ENCODE results near the gene AUTS2. TPM values are rescaled to one million over a fixed set of nuclear protein-coding genes. Genes with fewer than 3 reads are reported as not detected.
"Not testable (repeated sequence)": the region's sequence is repeated elsewhere in the genome, so short reads cannot be mapped to it uniquely, and the experiment has no call there.

AUTS2 gene
- polyA plus RNA-seq, 1 donor, result 110 TPM

DNA sequence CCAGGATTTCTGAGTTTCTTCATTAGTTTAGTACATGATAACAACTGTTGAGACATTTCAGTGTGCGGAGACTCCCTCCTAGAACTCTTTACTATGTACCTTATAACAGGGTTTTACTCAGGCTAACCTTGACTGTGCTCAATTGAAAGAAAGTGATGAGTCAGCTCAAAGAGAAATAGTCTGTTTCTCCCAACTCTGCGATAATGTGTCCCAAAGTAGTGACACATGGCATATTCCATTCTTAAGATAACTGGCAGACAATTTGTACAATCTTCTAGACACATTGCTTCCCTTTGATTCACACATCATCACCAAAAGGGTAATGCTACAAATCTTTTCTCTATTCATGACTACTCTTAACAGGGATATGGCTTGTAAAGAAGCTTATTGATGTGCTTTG lies 645.2 kb downstream of the AUTS2 start:
- DNase-seq, result no peak

DNA sequence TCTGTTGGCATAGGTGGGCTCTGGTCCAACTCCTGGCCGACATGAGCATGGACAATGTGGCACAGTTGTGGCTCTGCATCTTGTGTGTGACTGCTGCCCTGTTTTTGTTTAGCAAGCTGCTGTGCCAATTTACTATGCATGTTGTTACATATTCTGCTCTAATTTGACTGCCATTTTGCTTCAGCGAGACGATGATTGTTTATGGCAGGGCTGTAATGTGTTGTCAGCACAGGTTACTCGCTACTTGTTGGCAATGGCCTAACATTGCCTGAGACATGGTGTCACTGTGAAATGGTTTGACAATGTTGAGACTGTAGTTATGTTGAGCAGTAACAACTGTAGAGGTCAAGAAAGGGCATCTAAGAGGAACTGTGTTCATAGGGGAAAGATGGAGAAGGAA lies 659.6 kb downstream of the AUTS2 start:
- DNase-seq, result no peak

- DNase-seq, result no peak
Measured at GRCh38 chr7:70259502-70259901, 661.2 kb downstream of the AUTS2 start.

- DNase-seq, result no peak
Measured at GRCh38 chr7:70263471-70264255, 665.4 kb downstream of the AUTS2 start.

DNA sequence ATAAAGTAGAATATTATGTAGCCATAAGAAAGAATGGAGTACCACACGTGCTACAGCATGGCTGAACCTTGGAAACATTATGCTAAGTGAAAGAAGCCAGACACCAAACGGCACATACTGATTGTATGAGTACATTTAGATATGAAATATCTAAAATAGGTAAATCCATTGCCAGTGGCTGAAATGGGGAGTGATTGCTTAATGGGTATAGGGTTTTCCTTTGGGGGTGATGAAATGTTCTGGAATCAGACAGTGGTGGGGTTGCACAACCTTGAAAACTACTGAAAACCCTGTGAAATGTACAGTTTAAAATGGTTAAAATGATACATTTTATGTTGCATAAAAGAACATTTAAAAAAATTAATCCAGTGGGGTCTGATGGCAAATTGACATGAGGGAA lies 667.9 kb downstream of the AUTS2 start:
- DNase-seq, result no peak

DNA sequence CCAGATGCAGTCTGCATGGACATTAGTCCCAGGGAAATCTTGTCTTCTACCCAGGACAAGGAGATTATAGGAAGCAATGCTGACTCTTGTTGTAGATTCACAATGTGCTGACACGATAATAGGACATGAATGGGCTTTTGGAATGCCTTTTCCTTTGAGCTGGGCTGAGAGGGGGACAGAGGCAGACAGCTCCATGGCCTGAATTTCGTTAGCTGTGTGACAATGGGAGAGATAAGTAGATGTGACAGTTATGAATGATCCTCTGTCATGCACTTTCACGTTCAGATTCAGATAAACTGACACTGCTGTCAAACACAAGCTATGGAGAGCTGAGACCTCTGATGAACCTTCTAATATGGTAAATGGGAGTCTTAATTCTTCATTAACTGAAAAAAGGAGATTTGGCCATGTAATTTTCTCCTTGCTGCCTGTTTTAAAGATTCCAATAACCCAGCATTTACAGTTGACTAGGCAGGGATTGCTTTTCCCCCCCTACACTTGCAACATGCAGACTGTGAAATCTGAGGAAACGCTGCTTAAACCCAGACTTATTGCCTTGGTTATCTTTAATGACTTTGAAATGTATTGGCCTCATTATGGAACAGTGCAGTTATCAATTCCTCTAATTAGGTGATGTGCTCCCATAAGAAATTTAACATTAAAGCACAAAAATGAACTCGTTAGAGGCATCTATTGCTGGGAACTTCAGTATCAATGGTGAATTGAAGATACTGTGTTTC lies 669.3 kb downstream of the AUTS2 start:
- no peak for DNase-seq

- DNase-seq, result no peak
Measured at GRCh38 chr7:70268179-70268578, 669.9 kb downstream of the AUTS2 start.

DNA sequence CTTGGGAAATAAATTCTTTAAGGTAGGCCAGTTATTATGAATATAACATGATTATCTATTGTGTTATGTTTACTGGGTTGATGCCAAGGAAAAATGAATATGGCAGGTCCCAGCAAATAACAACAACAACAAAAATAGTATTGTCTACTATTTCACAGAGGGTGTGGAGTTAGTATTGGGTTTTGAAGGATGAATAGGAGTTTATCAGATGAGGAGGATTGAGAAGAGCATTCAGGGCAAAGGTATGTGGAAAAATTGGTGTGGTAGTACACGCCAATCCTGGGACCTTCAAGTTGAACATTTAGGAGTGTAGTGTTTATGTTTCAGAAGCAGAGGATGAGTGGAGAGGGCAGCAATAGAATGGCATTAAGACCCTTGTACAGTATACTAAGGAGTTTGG lies 671.9 kb downstream of the AUTS2 start:
- no peak for DNase-seq

GRCh38 chr7:70271617-70272081 lies 673.4 kb downstream of the AUTS2 start:
- peak; percentile 21 for DNase-seq

DNA sequence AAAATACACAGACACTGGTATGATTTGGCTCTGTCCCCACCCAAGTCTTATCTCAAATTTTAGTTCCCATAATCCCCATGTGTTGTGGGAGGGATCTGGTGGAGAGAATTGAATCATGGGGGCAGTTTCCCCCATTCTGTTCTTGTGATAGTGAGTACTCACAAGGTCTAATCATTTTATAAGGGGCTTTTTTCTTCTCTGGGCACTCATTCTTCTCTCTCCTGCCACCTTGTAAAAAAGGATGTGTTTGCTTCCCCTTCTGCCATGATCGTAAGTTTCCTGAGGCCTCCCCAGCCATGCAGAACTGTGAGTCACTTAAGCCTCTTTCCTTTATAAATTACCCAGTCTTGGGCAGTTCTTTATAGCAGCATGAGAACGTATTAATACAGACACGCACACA lies 677.3 kb downstream of the AUTS2 start:
- DNase-seq, result not testable (repeated sequence)

DNA sequence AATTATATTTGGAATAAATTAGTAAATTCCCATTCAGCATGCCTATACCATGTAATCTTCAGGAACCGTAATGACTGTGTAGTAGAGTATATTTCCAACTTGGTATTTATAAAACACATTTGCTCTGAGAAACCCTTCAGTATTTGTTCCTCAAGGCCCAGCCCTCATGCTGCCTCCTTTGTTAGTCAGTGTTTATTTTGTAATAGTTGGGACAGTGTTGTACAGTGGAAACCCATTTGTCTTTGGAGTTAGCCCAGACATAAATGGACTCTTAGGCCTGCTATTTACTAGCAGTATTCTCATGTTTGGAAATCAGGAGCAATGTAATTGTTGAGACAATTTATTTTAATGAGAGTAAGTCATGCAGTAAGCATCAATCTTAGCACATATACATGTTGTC lies 686.9 kb downstream of the AUTS2 start:
- no peak for DNase-seq

DNA sequence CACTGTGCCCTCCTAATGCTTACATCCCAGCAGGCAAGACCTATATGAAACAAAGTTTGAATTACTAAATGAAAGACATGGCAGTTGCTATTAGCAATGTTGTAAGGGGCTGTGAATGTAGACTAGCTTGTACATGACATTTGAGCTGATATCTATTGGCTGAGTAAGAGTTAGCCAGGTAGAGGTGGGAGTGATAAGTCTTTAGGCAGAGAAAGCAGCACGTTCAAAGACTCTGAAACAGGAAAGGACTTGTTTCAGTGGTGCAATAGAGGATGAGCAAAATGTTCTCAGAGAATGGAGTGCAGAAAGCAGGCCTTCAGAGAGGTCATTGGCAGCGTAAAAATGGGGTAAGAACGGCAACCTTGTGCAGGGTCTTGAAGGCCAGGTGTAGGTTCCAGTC lies 687.6 kb downstream of the AUTS2 start:
- DNase-seq, result no peak

GRCh38 chr7:70288781-70289456 lies 690.6 kb downstream of the AUTS2 start:
- no peak for DNase-seq

DNA sequence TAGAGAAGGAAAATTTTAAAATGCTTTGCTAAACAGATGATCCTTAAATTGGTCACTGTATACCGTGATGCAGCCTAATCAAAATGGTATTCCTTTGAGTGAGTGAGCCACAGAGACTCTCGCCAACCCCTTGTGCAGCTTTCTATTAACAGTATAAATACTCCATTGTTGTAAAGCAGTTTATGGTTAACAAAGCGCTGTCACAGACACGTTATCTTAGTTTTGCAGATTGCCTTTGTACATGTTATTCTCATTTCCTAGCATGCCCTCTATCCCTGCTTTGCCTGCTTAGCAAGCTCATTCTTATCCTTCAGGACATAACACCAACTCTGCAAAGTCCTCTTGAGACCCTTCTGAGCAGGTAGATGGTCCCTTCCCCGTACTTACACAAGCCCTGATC lies 694.4 kb downstream of the AUTS2 start:
- no peak for DNase-seq

GRCh38 chr7:70294211-70294911 lies 696.1 kb downstream of the AUTS2 start:
- DNase-seq, result no peak

GRCh38 chr7:70298780-70299471 lies 700.7 kb downstream of the AUTS2 start:
- no peak for DNase-seq

GRCh38 chr7:70299472-70299807 lies 701.2 kb downstream of the AUTS2 start:
- no peak for DNase-seq

- DNase-seq, result no peak
Measured at GRCh38 chr7:70301673-70302185, 703.5 kb downstream of the AUTS2 start.

- DNase-seq, result no peak
Measured at GRCh38 chr7:70303309-70303708, 705.0 kb downstream of the AUTS2 start.

DNA sequence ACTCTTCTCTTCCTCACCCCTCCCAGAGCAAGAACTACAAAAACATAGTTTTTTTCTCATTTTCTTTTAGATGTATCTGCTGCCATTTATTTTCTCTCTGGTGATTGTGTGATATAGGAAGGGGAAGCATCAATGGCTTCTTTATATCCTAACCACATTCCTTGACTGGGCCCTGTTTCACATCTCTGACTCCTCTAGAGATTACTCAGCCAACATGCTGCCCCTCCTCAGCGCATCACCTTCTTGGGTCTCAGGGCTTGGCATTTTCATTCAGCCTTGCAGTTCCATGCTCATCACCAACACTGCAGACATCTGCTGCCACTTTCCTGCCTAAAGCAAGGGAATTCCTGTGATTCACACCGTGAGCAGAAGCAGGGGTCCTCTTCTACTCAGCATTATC lies 705.5 kb downstream of the AUTS2 start:
- DNase-seq, result no peak

DNA sequence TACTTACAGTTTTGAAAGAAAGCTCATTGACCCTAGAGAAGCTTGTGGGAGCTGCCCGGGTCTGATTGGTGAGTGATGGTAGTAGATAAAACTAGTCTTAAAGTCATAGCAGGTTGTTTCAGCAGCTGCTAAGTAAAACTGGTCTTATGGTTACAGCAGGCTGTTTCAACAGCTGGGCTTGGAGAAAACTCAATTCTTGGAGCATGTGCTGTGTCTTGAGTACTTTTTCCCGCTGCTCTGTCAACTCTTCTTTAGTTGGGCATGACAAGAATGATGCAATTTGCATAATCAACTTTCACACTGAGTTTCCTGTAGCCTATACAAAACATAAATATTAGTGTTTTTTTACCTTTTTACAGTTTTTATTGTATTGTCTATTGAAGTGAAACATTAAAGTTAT lies 707.9 kb downstream of the AUTS2 start:
- DNase-seq, result no peak

Data from left kidney (tissue), 2 donors.